Measurements from ENCODE around the gene SMIM24. TPM values are rescaled to one million over a fixed set of nuclear protein-coding genes. Genes with fewer than 3 reads are reported as not detected.

The SMIM24 gene
- total RNA-seq, 6 experiments from 2014 or later = 2.1 to 38.1 (median 6.6) TPM; not detected in 1

DNA sequence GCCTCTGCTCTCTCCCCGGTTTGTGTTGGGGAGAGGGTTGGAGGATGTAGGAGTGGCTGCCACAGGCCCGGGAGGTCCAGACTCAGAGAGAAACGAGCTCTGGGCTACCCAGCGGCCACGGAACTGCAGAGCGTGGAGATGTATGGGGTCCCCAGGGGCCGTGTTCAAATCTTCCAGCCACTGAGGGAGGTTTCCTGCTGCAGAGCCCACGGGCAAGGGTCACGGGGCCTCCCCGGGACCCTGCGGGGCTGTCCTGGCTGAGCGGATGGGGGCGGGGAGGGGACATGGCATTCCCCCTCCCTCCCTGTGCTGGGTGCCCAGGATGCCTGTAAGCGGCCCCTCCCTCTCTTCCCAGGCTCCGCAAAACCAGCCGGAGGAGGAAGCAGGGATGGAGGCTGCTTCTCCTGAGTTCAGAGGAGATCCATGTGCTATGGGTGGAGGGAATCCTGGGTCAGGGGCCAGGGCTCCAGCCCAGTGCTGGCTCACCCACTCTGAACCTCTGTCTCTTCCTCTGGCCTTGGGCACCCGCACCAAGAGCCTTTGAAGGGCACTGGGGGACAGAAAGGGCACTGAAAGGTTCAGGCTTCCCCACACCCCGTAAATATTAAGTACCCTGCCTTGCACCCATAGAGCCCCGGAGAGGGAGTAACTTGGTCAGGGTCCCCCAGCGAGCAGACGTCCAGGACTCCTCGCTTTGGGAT lies 22.6 kb downstream of the SMIM24 start:
- intact Hi-C loops (cut with DNase I) = no loop called here
- Histone ChIP-seq H3K4me3 (no peak overlapping the region), H3K9me3 (no peaks in the 10 kb centered on the region), H3K27me3 (no peaks in the 10 kb centered on the region), H3K27ac (peak overlapping the region in 2 of 3 donors; percentile 31 to 84), H3K36me3 (peaks cover 0 to 66% (median 26%) of the 10 kb centered on the region in 4 donors), H3K4me1 (peaks cover 0 to 20% (median 8%) of the 10 kb centered on the region in 4 donors)
- peak in 1 of 4 donors; percentile 3 for ATAC-seq
- WGBS (ENCODE audit: insufficient coverage, low coverage, low lambda C conversion rate, missing lambda C conversion rate) = 60% methylated on average over 1 of the region's 22 CpGs
- TF ChIP-seq CTCF (IDR thresholded peaks at IDR 0.05) (no peak), POLR2A (IDR thresholded peaks at IDR 0.05) (no peak)
- no peak for DNase-seq

- no peak for TF ChIP-seq CTCF (IDR thresholded peaks at IDR 0.05)
- TF ChIP-seq POLR2A (IDR thresholded peaks at IDR 0.05) = no peak
- Histone ChIP-seq H3K36me3 (peaks cover 0 to 67% (median 28%) of the 10 kb centered on the region in 4 donors), H3K4me1 (peaks cover 0 to 20% (median 8%) of the 10 kb centered on the region in 4 donors), H3K4me3 (no peak overlapping the region), H3K27me3 (no peaks in the 10 kb centered on the region), H3K27ac (peak overlapping the region in 1 of 3 donors; percentile 84), H3K9me3 (no peaks in the 10 kb centered on the region)
- intact Hi-C loops (cut with DNase I) = no loop called here
- DNase-seq (no peak), ATAC-seq (no peak)
- 93% methylated on average over 3 of the region's 18 CpGs for WGBS (ENCODE audit: insufficient coverage, low coverage, low lambda C conversion rate, missing lambda C conversion rate)
Observed at GRCh38 chr19:3456925-3457527, 23.3 kb downstream of the SMIM24 start.

- peaks cover 0 to 62% (median 31%) of the 10 kb centered on the region in 4 donors for H3K36me3 ChIP-seq
- H3K9me3 ChIP-seq = no peaks in the 10 kb centered on the region
- TF ChIP-seq POLR2A (IDR thresholded peaks at IDR 0.05) (no peak), CTCF (IDR thresholded peaks at IDR 0.05) (no peak)
- intact Hi-C loops (cut with DNase I) = no loop called here
- no peak overlapping the region for H3K27ac ChIP-seq
- 96% methylated on average over 9 of the region's 37 CpGs for WGBS (ENCODE audit: insufficient coverage, low coverage, low lambda C conversion rate, missing lambda C conversion rate)
- no peak overlapping the region for H3K4me3 ChIP-seq
- peaks cover 0 to 27% (median 10%) of the 10 kb centered on the region in 4 donors for H3K4me1 ChIP-seq
- no peaks in the 10 kb centered on the region for H3K27me3 ChIP-seq
- DNase-seq = no peak
- no peak for ATAC-seq
Observed at GRCh38 chr19:3455960-3456601, 24.2 kb downstream of the SMIM24 start.

DNA sequence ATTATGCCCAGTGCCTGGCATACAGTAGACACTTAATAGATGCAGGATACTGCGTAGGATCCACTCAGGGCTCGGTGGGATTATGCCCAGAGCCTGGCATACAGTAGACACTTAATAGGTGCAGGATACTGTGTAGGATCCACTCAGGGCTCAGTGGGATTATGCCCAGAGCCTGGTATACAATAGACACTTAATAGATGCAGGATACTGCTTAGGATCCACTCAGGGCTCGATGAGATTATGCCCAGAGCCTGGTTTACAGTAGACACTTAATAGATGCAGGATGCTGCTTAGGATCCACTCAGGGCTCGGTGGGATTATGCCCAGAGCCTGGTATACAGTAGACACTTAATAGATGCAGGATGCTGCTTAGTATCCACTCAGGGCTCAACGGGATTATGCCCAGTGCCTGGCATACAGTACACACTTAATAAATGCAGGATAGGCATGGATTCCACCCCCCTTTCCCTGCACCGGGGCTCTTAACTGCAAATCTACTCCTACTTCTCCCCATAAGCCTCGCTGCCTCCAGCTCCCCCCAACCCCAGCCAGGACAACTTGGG lies 24.9 kb downstream of the SMIM24 start:
- DNase-seq (no peak), ATAC-seq (no peak)
- H3K27ac ChIP-seq = no peak overlapping the region
- H3K36me3 ChIP-seq = peaks cover 0 to 63% (median 33%) of the 10 kb centered on the region in 4 donors
- TF ChIP-seq CTCF (IDR thresholded peaks at IDR 0.05) = no peak
- no peak for TF ChIP-seq POLR2A (IDR thresholded peaks at IDR 0.05)
- 89% methylated on average over 3 of the region's 7 CpGs for WGBS (ENCODE audit: insufficient coverage, low coverage, low lambda C conversion rate, missing lambda C conversion rate)
- no peaks in the 10 kb centered on the region for H3K9me3 ChIP-seq
- peaks cover 0 to 33% (median 13%) of the 10 kb centered on the region in 4 donors for H3K4me1 ChIP-seq
- no peaks in the 10 kb centered on the region for H3K27me3 ChIP-seq
- intact Hi-C loops (cut with DNase I) = no loop called here
- no peak overlapping the region for H3K4me3 ChIP-seq

All from right lobe of liver (tissue), 6 donors.